BE2C (cell line): ENCODE data around the gene MAGI2.
"Not testable (repeated sequence)": the region's sequence is repeated elsewhere in the genome, so short reads cannot be mapped to it uniquely, and the experiment has no call there.

Experiments used
- DNase-seq: peaks from one replicate; pipeline ENCODE4 v3.0.0-alpha.2; 2020
- H3K27me3 ChIP-seq: fragments of 250-450 bp; sonication (Bioruptor Pico); 2 replicates; pipeline ENCODE4 v1.5.1; 2020; ENCODE audit warnings: mild to moderate bottlenecking
- H3K36me3 ChIP-seq: fragments of 250-450 bp; sonication (Bioruptor Pico); 2 replicates; pipeline ENCODE4 v1.5.1; 2020; ENCODE audit warnings: mild to moderate bottlenecking
- H3K4me1 ChIP-seq: fragments of 250-450 bp; sonication (Bioruptor Pico); 2 replicates; pipeline ENCODE4 v1.5.1; 2020
- H3K4me3 ChIP-seq: 2 replicates; pipeline ENCODE4 v1.5.1; 2011; ENCODE audit warnings: low read depth, low read length
- H3K9me3 ChIP-seq: fragments of 250-450 bp; sonication (Bioruptor Pico); 2 replicates; pipeline ENCODE4 v1.5.1; 2020
- CTCF ChIP-seq: IDR thresholded peaks from 2 replicates; pipeline ENCODE4 v1.5.1; 2012; ENCODE audit warnings: mild to moderate bottlenecking, low read depth, low read length

MAGI2 gene

GRCh38 chr7:78011642-78012041 is 1441.8 kb downstream of the MAGI2 start:
- no peak for TF ChIP-seq CTCF
- Histone ChIP-seq H3K4me3 (no peak overlapping the region), H3K9me3 (no peaks in the 10 kb centered on the region), H3K4me1 (peaks cover 38% of the 10 kb centered on the region), H3K27me3 (no peaks in the 10 kb centered on the region), H3K36me3 (no peaks in the 10 kb centered on the region)
- DNase-seq = peak; percentile 34

GRCh38 chr7:78007231-78007630 is 1446.2 kb downstream of the MAGI2 start:
- H3K4me3 ChIP-seq = no peak overlapping the region
- no peak for TF ChIP-seq CTCF
- no peaks in the 10 kb centered on the region for H3K27me3 ChIP-seq
- no peaks in the 10 kb centered on the region for H3K36me3 ChIP-seq
- DNase-seq = no peak
- peaks cover 15% of the 10 kb centered on the region for H3K4me1 ChIP-seq
- no peaks in the 10 kb centered on the region for H3K9me3 ChIP-seq

GRCh38 chr7:78006063-78006755 is 1447.3 kb downstream of the MAGI2 start:
- Histone ChIP-seq H3K4me3 (no peak overlapping the region), H3K4me1 (peaks cover 7% of the 10 kb centered on the region), H3K27me3 (no peaks in the 10 kb centered on the region), H3K9me3 (no peaks in the 10 kb centered on the region), H3K36me3 (no peaks in the 10 kb centered on the region)
- peak; percentile 21 for DNase-seq
- peak; percentile 22 for TF ChIP-seq CTCF

- Histone ChIP-seq H3K4me3 (no peak overlapping the region), H3K27me3 (no peaks in the 10 kb centered on the region), H3K36me3 (no peaks in the 10 kb centered on the region), H3K4me1 (no peaks in the 10 kb centered on the region), H3K9me3 (no peaks in the 10 kb centered on the region)
- no peak for TF ChIP-seq CTCF
- no peak for DNase-seq
These were observed 1450.8 kb downstream of the MAGI2 start for GRCh38 chr7:78002715-78003114.

GRCh38 chr7:78002021-78002420 is 1451.4 kb downstream of the MAGI2 start:
- no peaks in the 10 kb centered on the region for H3K9me3 ChIP-seq
- H3K4me1 ChIP-seq = no peaks in the 10 kb centered on the region
- H3K27me3 ChIP-seq = no peaks in the 10 kb centered on the region
- H3K36me3 ChIP-seq = no peaks in the 10 kb centered on the region
- DNase-seq = no peak
- no peak overlapping the region for H3K4me3 ChIP-seq
- TF ChIP-seq CTCF = no peak

- H3K9me3 ChIP-seq, H3K4me3 ChIP-seq, DNase-seq, H3K36me3 ChIP-seq, H3K4me1 ChIP-seq, H3K27me3 ChIP-seq: not testable (repeated sequence)
These were observed 1454.3 kb downstream of the MAGI2 start for GRCh38 chr7:77999168-77999567.

GRCh38 chr7:77995717-77996116 is 1457.8 kb downstream of the MAGI2 start:
- Histone ChIP-seq H3K4me3 (no peak overlapping the region), H3K4me1 (no peaks in the 10 kb centered on the region), H3K27me3 (no peaks in the 10 kb centered on the region), H3K9me3 (no peaks in the 10 kb centered on the region), H3K36me3 (no peaks in the 10 kb centered on the region)
- no peak for DNase-seq
- TF ChIP-seq CTCF = peak; percentile 51
